Epithelial cell of esophagus (primary cell): ENCODE measurements around the gene TCTN3.

Experiments
- DNase-seq: peaks from one replicate; pipeline ENCODE4 v3.0.0; 2010; ENCODE audit warnings: low read depth
- H3K4me3 ChIP-seq: 2 replicates; pipeline ENCODE4 v1.5.1; 2011; ENCODE audit warnings: mild to moderate bottlenecking, low read length, control low read depth
- CTCF ChIP-seq: IDR thresholded peaks from 2 replicates; pipeline ENCODE4 v1.5.1; 2011; ENCODE audit warnings: low read depth, mild to moderate bottlenecking, low read length, control low read depth, inconsistent platforms; ENCODE audit not compliant: insufficient read depth; ENCODE audit errors: missing control alignments

The TCTN3 gene

GRCh38 chr10:95706990-95707389, 13.3 kb upstream of the TCTN3 start:
- no peak overlapping the region for H3K4me3 ChIP-seq
- no peak for TF ChIP-seq CTCF
- DNase-seq, result no peak

- no peak for DNase-seq
- TF ChIP-seq CTCF, result no peak
- no peak overlapping the region for H3K4me3 ChIP-seq
Measured at GRCh38 chr10:95706573-95706972, 12.8 kb upstream of the TCTN3 start.

- no peak for TF ChIP-seq CTCF
- no peak overlapping the region for H3K4me3 ChIP-seq
- no peak for DNase-seq
Measured at GRCh38 chr10:95698415-95698814, 4.7 kb upstream of the TCTN3 start.

GRCh38 chr10:95697429-95697828, 3.7 kb upstream of the TCTN3 start:
- TF ChIP-seq CTCF, result no peak
- H3K4me3 ChIP-seq, result no peak overlapping the region
- no peak for DNase-seq

- DNase-seq, result no peak
- H3K4me3 ChIP-seq, result no peak overlapping the region
- no peak for TF ChIP-seq CTCF
Measured at GRCh38 chr10:95694665-95695064, 938 bp upstream of the TCTN3 start.

GRCh38 chr10:95693071-95693667, 558 bp downstream of the TCTN3 start:
- DNase-seq, result peak; percentile 2
- no peak for TF ChIP-seq CTCF
- peak overlapping the region; percentile 96 for H3K4me3 ChIP-seq

- DNase-seq, result no peak
- TF ChIP-seq CTCF, result no peak
- H3K4me3 ChIP-seq, result no peak overlapping the region
Measured at GRCh38 chr10:95691281-95691680, 2.4 kb downstream of the TCTN3 start.
